Measurements from ENCODE around the gene LYPD1.
"Not testable (repeated sequence)": the region's sequence is repeated elsewhere in the genome, so short reads cannot be mapped to it uniquely, and the experiment has no call there.

LYPD1 gene

GRCh38 chr2:132669908-132670495 is at the start of gene LYPD1:
TSS of gene LYPD1 (minus strand) at chr2:132670205. CDS start at chr2:132669932, 273 bp downstream.
- DNase-seq (ENCODE audit: low read depth) = no peak

DNA sequence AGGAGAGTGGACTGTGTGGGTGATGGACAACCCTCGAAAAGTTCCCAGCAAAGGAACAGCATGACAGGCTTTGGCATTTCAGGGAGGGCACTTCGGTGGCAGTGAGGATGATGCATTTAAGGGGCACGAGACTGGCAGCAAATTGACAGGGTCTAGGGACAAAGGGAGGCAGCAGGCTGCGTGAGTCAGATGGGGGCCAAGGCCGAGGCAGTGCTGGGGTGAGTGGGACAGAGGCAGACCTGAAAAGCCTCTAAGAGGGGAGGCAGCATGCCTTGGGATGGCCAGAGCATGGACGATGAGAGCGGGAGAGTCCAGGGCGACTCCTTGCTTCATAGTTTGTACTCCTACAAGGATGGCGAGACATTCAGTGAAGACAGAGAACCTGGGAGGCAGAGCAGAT is 49.5 kb upstream of the LYPD1 start:
- DNase-seq (ENCODE audit: low read depth) = no peak

- DNase-seq (ENCODE audit: low read depth) = no peak
These were observed 46.9 kb upstream of the LYPD1 start for GRCh38 chr2:132716954-132717353.

GRCh38 chr2:132715386-132716351 is 45.7 kb upstream of the LYPD1 start:
- DNase-seq (ENCODE audit: low read depth) = no peak

DNA sequence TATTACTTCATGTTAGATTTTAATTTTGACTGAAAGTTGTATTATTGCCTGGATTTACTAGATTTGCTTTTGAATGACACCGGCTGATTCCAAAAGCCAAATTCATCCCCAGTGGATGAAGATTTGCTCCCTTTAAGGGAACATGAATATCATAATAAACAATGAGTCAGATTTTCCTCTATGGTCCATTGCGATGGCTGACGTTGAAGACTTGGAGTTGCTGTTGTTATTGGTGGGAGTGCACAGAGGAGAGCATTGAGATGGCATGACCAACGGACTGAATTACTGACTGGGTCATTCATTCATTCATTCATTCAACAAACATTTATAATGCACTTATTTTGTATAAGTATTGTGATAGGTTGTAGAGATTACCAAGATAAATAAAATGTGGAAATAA is 33.4 kb upstream of the LYPD1 start:
- no peak for DNase-seq (ENCODE audit: low read depth)

- DNase-seq (ENCODE audit: low read depth) = no peak
These were observed 31.8 kb upstream of the LYPD1 start for GRCh38 chr2:132701810-132702209.

GRCh38 chr2:132699802-132700201 is 29.8 kb upstream of the LYPD1 start:
- not testable (repeated sequence) for DNase-seq (ENCODE audit: low read depth)

DNA sequence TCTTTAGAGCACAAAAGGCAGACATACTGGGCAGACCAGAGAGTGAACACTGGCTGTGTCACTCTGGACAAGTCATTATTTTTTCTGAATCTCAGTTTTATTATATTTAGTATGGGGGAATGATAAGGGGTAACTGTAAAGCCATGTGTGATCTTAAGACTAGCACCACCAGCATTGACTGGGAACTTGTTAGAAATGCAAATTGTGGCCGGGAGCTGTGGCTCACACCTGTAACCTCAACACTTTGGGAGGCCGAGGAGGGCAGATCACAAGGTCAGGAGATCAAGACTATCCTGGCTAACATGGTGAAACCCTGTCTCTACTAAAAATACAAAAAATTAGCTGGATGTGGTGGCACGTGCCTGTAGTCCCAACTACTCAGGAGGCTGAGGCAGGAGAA is 28.3 kb upstream of the LYPD1 start:
- not testable (repeated sequence) for DNase-seq (ENCODE audit: low read depth)

GRCh38 chr2:132697556-132698205 is 27.7 kb upstream of the LYPD1 start:
- no peak for DNase-seq (ENCODE audit: low read depth)

DNA sequence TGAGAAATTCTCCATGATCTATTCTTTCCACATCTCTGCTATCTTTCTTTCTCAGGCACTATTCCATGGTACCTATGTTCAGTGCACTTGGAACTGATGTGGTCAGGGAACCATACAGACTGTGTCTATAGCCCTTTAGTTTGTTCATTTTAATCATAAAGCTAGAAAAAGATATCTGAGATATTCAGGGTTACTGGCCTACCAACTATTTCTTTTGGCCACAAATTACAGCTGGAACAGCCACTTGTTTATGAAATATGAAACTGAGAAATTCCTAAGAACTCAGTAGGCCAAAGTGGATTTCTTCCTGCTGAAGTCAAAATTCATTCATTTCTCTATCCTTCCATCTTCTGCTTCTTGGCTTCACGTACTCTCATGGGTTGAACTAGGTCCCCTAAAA is 22.8 kb upstream of the LYPD1 start:
- DNase-seq (ENCODE audit: low read depth) = no peak

GRCh38 chr2:132691556-132691955 is 21.6 kb upstream of the LYPD1 start:
- no peak for DNase-seq (ENCODE audit: low read depth)

GRCh38 chr2:132690664-132691303 is 20.8 kb upstream of the LYPD1 start:
- DNase-seq (ENCODE audit: low read depth) = no peak

GRCh38 chr2:132681766-132682165 is 11.8 kb upstream of the LYPD1 start:
- no peak for DNase-seq (ENCODE audit: low read depth)

- DNase-seq (ENCODE audit: low read depth) = no peak
These were observed 10.5 kb upstream of the LYPD1 start for GRCh38 chr2:132680544-132680943.

GRCh38 chr2:132678483-132678882 is 8.5 kb upstream of the LYPD1 start:
- DNase-seq (ENCODE audit: low read depth) = no peak

- no peak for DNase-seq (ENCODE audit: low read depth)
These were observed 7.7 kb upstream of the LYPD1 start for GRCh38 chr2:132677661-132678060.

DNA sequence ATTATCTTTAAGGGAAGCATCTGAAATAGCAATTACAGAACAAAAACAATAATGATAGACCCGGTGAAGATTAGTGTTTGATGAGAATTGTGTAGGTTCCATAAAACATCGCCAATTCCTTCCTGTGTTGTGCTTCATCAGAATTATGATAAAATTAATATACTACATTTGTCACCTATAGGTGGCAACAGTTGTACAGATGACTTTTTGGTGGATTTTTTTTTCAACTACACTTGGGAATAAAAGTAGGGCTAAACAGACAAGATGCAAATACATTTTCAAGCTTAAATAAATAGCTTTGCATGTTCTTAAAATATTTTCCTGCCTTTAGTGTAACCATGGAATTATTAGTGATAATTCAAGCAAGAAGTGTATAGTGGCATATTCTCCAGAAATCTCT is 7.0 kb upstream of the LYPD1 start:
- DNase-seq (ENCODE audit: low read depth) = no peak

GRCh38 chr2:132671151-132671835 is 1.3 kb upstream of the LYPD1 start:
- no peak for DNase-seq (ENCODE audit: low read depth)

GRCh38 chr2:132670496-132671150 is 618 bp upstream of the LYPD1 start:
- DNase-seq (ENCODE audit: low read depth) = no peak

GRCh38 chr2:132668987-132669907 is 758 bp downstream of the LYPD1 start:
- DNase-seq (ENCODE audit: low read depth) = no peak
